ENCODE results near the gene JAM3. TPM values are rescaled to one million over a fixed set of nuclear protein-coding genes. Genes with fewer than 3 reads are reported as not detected.

The JAM3 gene
- total RNA-seq, 1 experiment from 2014 or later: 36.5 TPM

DNA sequence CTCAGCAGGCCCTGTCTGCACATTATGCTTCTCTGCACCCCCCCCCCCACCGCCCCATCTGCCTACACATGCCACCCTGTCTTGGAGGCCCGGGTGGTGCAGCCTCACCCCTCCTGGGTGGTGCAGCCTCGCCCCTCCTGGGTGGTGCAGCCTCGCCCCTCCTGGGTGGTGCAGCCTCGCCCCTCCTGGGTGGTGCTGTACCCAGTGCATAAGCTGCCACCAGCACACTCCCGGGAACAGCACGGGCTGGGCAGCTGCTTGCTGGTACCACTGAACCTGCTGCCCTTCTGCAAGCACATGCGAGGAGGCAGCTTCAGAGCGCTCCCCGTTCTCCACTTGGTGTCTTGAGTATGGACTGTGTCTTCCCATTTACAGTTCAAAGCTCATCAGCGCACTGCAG lies 85.6 kb downstream of the JAM3 start:
- Histone ChIP-seq H2BK20ac (ENCODE audit: low read depth, low read length, poor library complexity, severe bottlenecking) (no peak overlapping the region), H2BK15ac (ENCODE audit: low read depth, low read length) (no peak overlapping the region), H3K4ac (ENCODE audit: low read depth, low read length) (no peak overlapping the region), H3K27ac (ENCODE audit: insufficient read length, low read depth, low read length) (no peak overlapping the region), H3K79me2 (ENCODE audit: insufficient read depth, low read length) (no peaks in the 10 kb centered on the region), H4K91ac (ENCODE audit: insufficient read length, low read depth, low read length) (no peak overlapping the region), H2AK5ac (ENCODE audit: insufficient read length, low read length) (no peak overlapping the region), H4K20me1 (ENCODE audit: control insufficient read depth, insufficient read depth, insufficient read length) (no peaks in the 10 kb centered on the region), H2BK12ac (ENCODE audit: insufficient read length, low read depth, low read length) (no peak overlapping the region), H2AFZ (ENCODE audit: low read length) (no peak overlapping the region), H4K8ac (replicated peaks; ENCODE audit: insufficient read length, low read depth, low read length) (no peak overlapping the region), H3K23me2 (ENCODE audit: insufficient read length, low read depth, low read length, poor library complexity, severe bottlenecking) (no peaks in the 10 kb centered on the region), H3K27me3 (ENCODE audit: insufficient read depth, low read length) (no peaks in the 10 kb centered on the region), H3K79me1 (ENCODE audit: insufficient read depth, low read depth, low read length, poor library complexity, severe bottlenecking) (no peaks in the 10 kb centered on the region), H3K23ac (ENCODE audit: insufficient read length, low read depth, low read length) (no peak overlapping the region), H3K14ac (ENCODE audit: insufficient read depth, low read length) (no peak overlapping the region), H3K18ac (ENCODE audit: insufficient read length, low read depth, low read length) (no peak overlapping the region), H3K9ac (ENCODE audit: extremely low read depth, insufficient read length, low read length) (no peak overlapping the region), H4K5ac (ENCODE audit: insufficient read length, low read depth, low read length) (no peak overlapping the region), H2BK5ac (ENCODE audit: insufficient read length, low read length) (no peak overlapping the region), H3K4me1 (ENCODE audit: insufficient read depth, low read length) (no peaks in the 10 kb centered on the region), H2BK120ac (ENCODE audit: low read depth, low read length, poor library complexity, severe bottlenecking) (no peak overlapping the region), H3K4me2 (ENCODE audit: insufficient read depth, insufficient read length, low read length) (no peak overlapping the region), H3K9me3 (ENCODE audit: control insufficient read depth, low read depth, low read length) (no peaks in the 10 kb centered on the region), H3T11ph (ENCODE audit: low read length) (no peak overlapping the region), H3K56ac (ENCODE audit: insufficient read length, low read depth, low read length) (no peak overlapping the region)
- Mint-ChIP-seq H3K9me3 (peaks cover 0 to 7% of the 10 kb centered on the region in 2 experiments; a peak in 2 of 5 replicates), H3K27me3 (ENCODE audit: low read depth) (no peaks in the 10 kb centered on the region), H3K36me3 (ENCODE audit: insufficient read depth in 1 of 3, low read depth in 3 of 3) (peaks cover 77 to 92% (median 85%) of the 10 kb centered on the region in 3 experiments), H3K27ac (no peak overlapping the region), H3K4me1 (no peaks in the 10 kb centered on the region), H3K4me3 (no peak overlapping the region)
- DNase-seq: no peak
- no CpG with 5 or more reads among the region's 11 CpGs for WGBS (ENCODE audit: extremely low coverage, insufficient read length, low lambda C conversion rate)
- TF ChIP-seq CTCF (conservative IDR thresholded peaks at IDR 0.05): no peak

All from H9 (cell line).